ENCODE measurements around the gene PDLIM5. TPM values are rescaled to one million over a fixed set of nuclear protein-coding genes. Genes with fewer than 3 reads are reported as not detected.

Gene PDLIM5
- total RNA-seq, 1 donor from 2014 or later, result 112 TPM

GRCh38 chr4:94714365-94715160 lies 262.8 kb downstream of the PDLIM5 start:
- no peak for DNase-seq

GRCh38 chr4:94715726-94716125 lies 264.0 kb downstream of the PDLIM5 start:
- DNase-seq, result no peak

Other genes starting within 250 kb of the PDLIM5 start
- gene SMARCAD1, start 244.1 kb upstream of the PDLIM5 start, total RNA-seq, result 45.9 and 53.6 TPM in 2 replicates
- gene HPGDS, start 109.1 kb upstream of the PDLIM5 start, total RNA-seq, result not detected in 2 replicates

Measured in dermis blood vessel endothelial cell (primary cell).